Measurements from ENCODE around the gene DNAJC18.
A peak's percentile ranks its signal among the peaks of the same experiment; 100 is the strongest.
"Not testable (repeated sequence)": the region's sequence is repeated elsewhere in the genome, so short reads cannot be mapped to it uniquely, and the experiment has no call there.

The DNAJC18 gene

GRCh38 chr5:139425497-139425896 is 13.8 kb downstream of the DNAJC18 start:
- DNase-seq = no peak

GRCh38 chr5:139422307-139422893 is 16.9 kb downstream of the DNAJC18 start:
- DNase-seq = peak; percentile 85

- DNase-seq = no peak
These were observed 19.8 kb downstream of the DNAJC18 start for GRCh38 chr5:139419226-139420192.

- DNase-seq = no peak
These were observed 20.5 kb downstream of the DNAJC18 start for GRCh38 chr5:139418793-139419192.

- DNase-seq = no peak
These were observed 22.1 kb downstream of the DNAJC18 start for GRCh38 chr5:139417214-139417613.

- DNase-seq = no peak
These were observed 22.7 kb downstream of the DNAJC18 start for GRCh38 chr5:139416651-139417050.

GRCh38 chr5:139415869-139416268 is 23.5 kb downstream of the DNAJC18 start:
- DNase-seq = no peak

- DNase-seq = peak; percentile 81
These were observed 24.0 kb downstream of the DNAJC18 start for GRCh38 chr5:139415221-139415861.

- DNase-seq = no peak
These were observed 24.7 kb downstream of the DNAJC18 start for GRCh38 chr5:139414581-139415130.

GRCh38 chr5:139413963-139414362 is 25.4 kb downstream of the DNAJC18 start:
- DNase-seq = peak; percentile 55

- no peak for DNase-seq
These were observed 26.2 kb downstream of the DNAJC18 start for GRCh38 chr5:139413153-139413552.

GRCh38 chr5:139410993-139411828 is 28.1 kb downstream of the DNAJC18 start:
- no peak for DNase-seq

GRCh38 chr5:139410121-139410992 is 29.0 kb downstream of the DNAJC18 start:
- no peak for DNase-seq

- not testable (repeated sequence) for DNase-seq
These were observed 30.2 kb downstream of the DNAJC18 start for GRCh38 chr5:139409116-139409515.

- no peak for DNase-seq
These were observed 31.1 kb downstream of the DNAJC18 start for GRCh38 chr5:139408191-139408590.

GRCh38 chr5:139407517-139407916 is 31.8 kb downstream of the DNAJC18 start:
- no peak for DNase-seq

- no peak for DNase-seq
These were observed 32.4 kb downstream of the DNAJC18 start for GRCh38 chr5:139406963-139407362.

- no peak for DNase-seq
These were observed 34.9 kb downstream of the DNAJC18 start for GRCh38 chr5:139404484-139404840.

- DNase-seq = peak; percentile 99
These were observed 35.4 kb downstream of the DNAJC18 start, which contains the start of gene SPATA24 for GRCh38 chr5:139403787-139404483. SPATA24 (minus strand) TSS chr5:139404089; CDS start chr5:139404060, 29 bp downstream.

- DNase-seq = no peak
These were observed 35.9 kb downstream of the DNAJC18 start for GRCh38 chr5:139403418-139403786.

Data from activated CD4-positive, alpha-beta T cell treated with anti-CD3 and anti-CD28 coated beads, Interleukin-2, Interleukin-6, amounts not matched to agents 100 ng/mL and 50 ng/mL, durations not matched to agents 16 hours and 8 hours (primary cell).